GM18511 (cell line): ENCODE data around the gene GTF3C6.
"Not testable (repeated sequence)": the region's sequence is repeated elsewhere in the genome, so short reads cannot be mapped to it uniquely, and the experiment has no call there.

Experiments
- ATAC-seq: cut with Tn5 transposase; IDR thresholded peaks from one replicate; pipeline ENCODE4 v1.9.1; 2021; ENCODE audit warnings: mild to moderate bottlenecking, moderate library complexity; ENCODE audit not compliant: unreplicated experiment

GTF3C6 gene, protein sequence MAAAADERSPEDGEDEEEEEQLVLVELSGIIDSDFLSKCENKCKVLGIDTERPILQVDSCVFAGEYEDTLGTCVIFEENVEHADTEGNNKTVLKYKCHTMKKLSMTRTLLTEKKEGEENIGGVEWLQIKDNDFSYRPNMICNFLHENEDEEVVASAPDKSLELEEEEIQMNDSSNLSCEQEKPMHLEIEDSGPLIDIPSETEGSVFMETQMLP

GRCh38 chr6:110958329-110959192, at the start of gene GTF3C6:
Gene GTF3C6, plus strand, starts transcription at chr6:110958706. Its CDS starts 64 bp downstream, at chr6:110958770.
- ATAC-seq, result peak; percentile 99

- no peak for ATAC-seq
Observed at GRCh38 chr6:110930781-110931180, 27.7 kb upstream of the GTF3C6 start.

GRCh38 chr6:110933912-110934311, 24.6 kb upstream of the GTF3C6 start:
- ATAC-seq, result no peak

- ATAC-seq, result no peak
Observed at GRCh38 chr6:110934381-110934898, 24.1 kb upstream of the GTF3C6 start.

- ATAC-seq, result no peak
Observed at GRCh38 chr6:110935171-110935570, 23.3 kb upstream of the GTF3C6 start.

DNA sequence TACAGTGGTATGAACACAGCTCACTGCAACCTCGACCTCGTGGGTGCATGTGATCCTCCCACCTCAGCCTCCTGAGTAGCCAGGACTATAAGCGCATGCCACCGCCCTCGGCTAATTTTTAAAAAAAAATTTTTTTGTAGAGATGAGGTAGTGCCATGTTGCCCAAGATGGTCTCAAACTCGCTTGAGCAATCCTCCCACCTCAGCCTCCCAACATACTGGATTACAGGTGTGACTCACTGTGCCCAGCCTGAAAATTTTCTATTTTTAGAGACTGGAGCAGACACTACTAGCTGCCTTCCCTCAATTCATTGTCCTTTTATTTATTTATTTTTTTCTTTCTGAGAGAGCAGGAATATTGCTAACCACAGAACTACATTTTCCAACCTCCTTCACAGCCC, 20.3 kb upstream of the GTF3C6 start:
- no peak for ATAC-seq

DNA sequence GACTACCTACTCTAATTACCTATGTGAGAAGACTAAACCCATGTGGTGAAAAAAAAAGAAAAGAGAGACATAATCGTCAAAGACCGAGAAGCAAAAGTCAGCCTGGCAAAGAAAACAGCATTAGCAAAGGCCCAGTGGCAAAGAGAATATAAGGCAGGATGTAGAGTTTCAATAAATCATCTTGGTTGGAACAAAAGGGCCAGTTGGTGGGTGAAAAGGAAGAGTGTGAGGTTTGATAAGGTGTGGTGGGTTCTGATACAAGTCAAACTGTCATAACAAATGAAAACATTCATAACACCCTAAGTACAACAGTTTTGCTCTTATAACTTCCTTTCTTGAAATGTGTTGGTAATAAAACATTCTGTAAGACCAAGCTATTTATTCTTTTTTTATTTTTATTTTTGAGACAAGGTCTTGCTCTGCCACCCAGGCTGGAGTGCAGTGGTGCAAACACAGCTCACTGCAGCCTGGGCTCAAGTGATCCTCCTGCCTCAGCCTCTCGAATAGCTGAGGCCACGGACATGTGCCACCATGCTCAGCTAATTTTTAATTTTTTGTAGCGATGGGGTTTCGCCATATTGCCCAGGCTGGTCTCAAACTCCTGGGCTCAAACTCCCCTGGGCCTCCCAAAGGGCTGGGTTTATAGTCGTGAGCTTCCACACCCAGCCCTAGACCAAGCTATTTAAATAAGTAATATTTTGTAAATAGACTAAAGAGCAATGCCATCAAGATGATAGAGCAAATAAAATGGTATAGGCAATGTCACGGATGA, 18.9 kb upstream of the GTF3C6 start:
- no peak for ATAC-seq

GRCh38 chr6:110944681-110945151, 13.8 kb upstream of the GTF3C6 start:
- ATAC-seq, result peak; percentile 100

- ATAC-seq, result no peak
Observed at GRCh38 chr6:110946498-110946897, 12.0 kb upstream of the GTF3C6 start.

DNA sequence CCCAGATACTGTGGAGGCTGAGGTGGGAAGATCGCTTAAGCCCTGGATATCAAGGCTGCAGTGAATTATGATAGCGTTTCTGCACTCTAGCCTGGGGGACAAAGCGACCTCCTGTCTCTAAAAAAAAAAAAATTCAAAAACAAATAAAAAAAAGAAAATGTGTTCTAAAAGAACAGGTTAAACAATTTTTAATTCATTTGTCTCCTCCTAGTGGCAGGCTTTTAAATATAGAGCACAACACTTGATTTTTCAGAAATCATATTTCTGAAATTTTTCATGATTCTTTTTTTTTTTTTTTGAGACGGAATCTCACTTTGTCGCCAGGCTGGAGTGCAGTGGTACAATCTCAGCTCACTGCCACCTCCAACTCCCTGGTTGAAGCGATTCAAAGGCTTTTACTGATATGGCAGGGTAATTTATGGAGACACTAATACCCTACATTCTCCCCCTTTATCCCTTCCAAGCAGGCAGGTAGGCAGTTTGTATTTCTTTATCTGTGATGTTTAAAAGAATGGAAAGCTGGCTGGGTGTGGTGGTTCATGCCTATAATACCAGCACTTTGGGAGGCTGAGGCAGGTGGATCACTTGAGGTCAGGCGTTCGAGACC, 8.7 kb upstream of the GTF3C6 start:
- no peak for ATAC-seq

GRCh38 chr6:110950440-110950839, 8.1 kb upstream of the GTF3C6 start:
- ATAC-seq, result no peak

DNA sequence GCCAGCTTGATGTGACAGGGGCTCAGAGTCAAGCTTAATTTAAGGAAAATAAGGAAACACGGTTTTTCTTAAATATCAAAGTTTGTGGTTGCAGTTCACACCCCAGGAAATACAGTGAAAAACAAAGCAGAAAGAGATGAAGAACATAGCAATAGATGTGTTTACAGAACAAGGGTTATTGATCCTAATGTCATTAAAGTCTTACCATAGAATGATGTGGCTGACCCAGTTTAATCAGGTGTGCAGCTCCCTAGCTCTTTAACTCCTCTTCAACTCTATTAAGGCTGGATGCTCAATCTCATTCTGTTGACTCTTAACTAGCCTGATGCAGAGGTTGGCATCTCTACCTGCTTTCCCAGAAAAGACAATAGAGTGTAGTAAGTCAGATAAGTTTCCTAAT, 7.5 kb upstream of the GTF3C6 start:
- ATAC-seq, result no peak

- no peak for ATAC-seq
Observed at GRCh38 chr6:110951986-110952794, 6.3 kb upstream of the GTF3C6 start.

- no peak for ATAC-seq
Observed at GRCh38 chr6:110953633-110954303, 4.7 kb upstream of the GTF3C6 start.

DNA sequence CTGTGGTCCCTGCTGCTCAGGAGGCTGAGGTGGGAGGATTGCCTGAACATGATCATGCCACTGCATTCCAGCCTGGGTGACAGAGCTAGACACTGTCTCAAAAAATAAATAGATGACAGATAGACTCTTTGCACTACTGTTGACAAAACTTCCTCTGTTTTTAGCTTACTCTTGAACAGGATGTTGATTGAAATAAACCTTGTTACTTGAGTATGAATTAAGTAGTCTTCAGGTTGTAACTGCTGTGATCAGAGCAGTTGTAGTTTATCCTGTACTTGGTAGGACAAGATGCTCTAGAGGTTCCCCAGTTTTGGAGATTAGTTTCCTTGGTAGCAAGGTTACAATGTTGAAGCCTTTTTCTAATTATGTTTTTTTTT, 1.5 kb downstream of the GTF3C6 start:
- ATAC-seq, result no peak

- ATAC-seq, result not testable (repeated sequence)
Observed at GRCh38 chr6:110962636-110963035, 4.1 kb downstream of the GTF3C6 start.

GRCh38 chr6:110965629-110966229, 7.2 kb downstream of the GTF3C6 start:
- ATAC-seq, result no peak

DNA sequence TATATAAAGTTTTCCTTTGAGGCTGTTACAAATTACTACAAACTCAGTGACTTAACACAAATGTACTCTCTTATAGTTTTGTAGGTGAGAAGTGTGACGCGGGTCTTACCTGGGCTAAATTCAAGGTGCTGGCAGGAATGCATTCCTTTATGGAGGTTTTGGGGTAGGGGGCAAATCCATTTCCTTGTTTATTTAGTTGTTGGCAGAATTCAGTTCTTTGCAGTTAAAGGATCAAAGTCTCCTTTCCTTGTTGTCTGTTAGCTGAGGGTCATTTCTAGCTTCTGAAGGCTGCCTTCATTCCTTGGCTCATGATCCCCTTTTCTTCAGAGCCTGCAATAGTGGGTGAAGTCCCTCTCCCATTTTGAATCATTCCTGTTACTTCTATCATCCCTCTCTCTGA, 10.2 kb downstream of the GTF3C6 start:
- ATAC-seq, result not testable (repeated sequence)

GRCh38 chr6:110971468-110971867, 13.0 kb downstream of the GTF3C6 start:
- ATAC-seq, result no peak
